KOPT-K1 (cell line): ENCODE measurements around the gene DNAJC16.
"Not testable (repeated sequence)": the region's sequence is repeated elsewhere in the genome, so short reads cannot be mapped to it uniquely, and the experiment has no call there.

ENCODE experiments used
- H3K27ac ChIP-seq: fragments of 200-600 bp; sonication (generic); 2 replicates; pipeline ENCODE4 v1.5.1; 2016; ENCODE audit warnings: antibody characterized with exemption, mild to moderate bottlenecking, low read depth, low read length; ENCODE audit not compliant: poor library complexity, severe bottlenecking
- H3K36me3 ChIP-seq: fragments of 200-600 bp; sonication (generic); 2 replicates; pipeline ENCODE4 v1.5.1; 2017; ENCODE audit warnings: antibody characterized with exemption, mild to moderate bottlenecking, low read length, moderate library complexity; ENCODE audit not compliant: insufficient read depth
- H3K9me3 ChIP-seq: fragments of 200-600 bp; sonication (generic); 2 replicates; pipeline ENCODE4 v1.5.1; 2017; ENCODE audit warnings: antibody characterized with exemption, low read length, mild to moderate bottlenecking; ENCODE audit not compliant: insufficient read depth, poor library complexity, severe bottlenecking

The DNAJC16 gene

DNA sequence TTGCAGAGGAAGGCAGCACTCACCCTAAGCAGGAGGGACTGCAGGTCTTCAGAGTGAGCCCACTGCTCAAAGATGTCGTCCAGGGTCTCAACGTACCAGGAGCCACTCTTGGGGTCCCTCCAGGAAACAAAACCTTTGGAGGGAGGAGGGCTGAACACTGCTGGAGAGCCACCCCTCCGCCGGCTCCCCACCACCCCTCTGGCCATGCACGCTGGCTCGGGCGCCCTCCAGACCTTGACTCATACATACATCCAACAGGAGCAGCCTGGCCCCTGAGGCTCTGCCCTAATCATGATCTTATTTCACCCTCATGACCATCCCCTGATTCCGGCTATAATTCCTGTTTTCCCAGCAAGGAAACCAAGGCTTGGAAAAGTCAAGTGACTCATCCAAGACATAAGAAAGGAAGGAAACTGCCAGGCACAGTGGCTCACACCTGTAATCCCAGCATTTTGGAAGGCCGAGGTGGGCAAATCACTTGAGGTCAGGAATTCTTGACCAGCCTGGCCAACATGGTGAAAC lies 32.7 kb upstream of the DNAJC16 start:
- no peaks in the 10 kb centered on the region for H3K9me3 ChIP-seq
- H3K27ac ChIP-seq = no peak overlapping the region
- no peaks in the 10 kb centered on the region for H3K36me3 ChIP-seq

GRCh38 chr1:15500184-15501178 lies 26.2 kb upstream of the DNAJC16 start:
- Histone ChIP-seq H3K27ac (no peak overlapping the region), H3K36me3 (no peaks in the 10 kb centered on the region), H3K9me3 (no peaks in the 10 kb centered on the region)

- H3K9me3 ChIP-seq = no peaks in the 10 kb centered on the region
- H3K27ac ChIP-seq = no peak overlapping the region
- no peaks in the 10 kb centered on the region for H3K36me3 ChIP-seq
Measured at GRCh38 chr1:15501208-15502032, 25.2 kb upstream of the DNAJC16 start.

- Histone ChIP-seq H3K27ac (no peak overlapping the region), H3K36me3 (no peaks in the 10 kb centered on the region)
Measured at GRCh38 chr1:15504436-15504835, 22.2 kb upstream of the DNAJC16 start.

GRCh38 chr1:15506831-15507230 lies 19.8 kb upstream of the DNAJC16 start:
- Histone ChIP-seq H3K27ac (no peak overlapping the region), H3K9me3 (no peaks in the 10 kb centered on the region), H3K36me3 (no peaks in the 10 kb centered on the region)

More at GRCh38 chr1:15504436-15504835, 22.2 kb upstream of the DNAJC16 start:
- no peaks in the 10 kb centered on the region for H3K9me3 ChIP-seq

GRCh38 chr1:15507278-15507677 lies 19.4 kb upstream of the DNAJC16 start:
- H3K27ac ChIP-seq = no peak overlapping the region
- H3K9me3 ChIP-seq = no peaks in the 10 kb centered on the region
- no peaks in the 10 kb centered on the region for H3K36me3 ChIP-seq

DNA sequence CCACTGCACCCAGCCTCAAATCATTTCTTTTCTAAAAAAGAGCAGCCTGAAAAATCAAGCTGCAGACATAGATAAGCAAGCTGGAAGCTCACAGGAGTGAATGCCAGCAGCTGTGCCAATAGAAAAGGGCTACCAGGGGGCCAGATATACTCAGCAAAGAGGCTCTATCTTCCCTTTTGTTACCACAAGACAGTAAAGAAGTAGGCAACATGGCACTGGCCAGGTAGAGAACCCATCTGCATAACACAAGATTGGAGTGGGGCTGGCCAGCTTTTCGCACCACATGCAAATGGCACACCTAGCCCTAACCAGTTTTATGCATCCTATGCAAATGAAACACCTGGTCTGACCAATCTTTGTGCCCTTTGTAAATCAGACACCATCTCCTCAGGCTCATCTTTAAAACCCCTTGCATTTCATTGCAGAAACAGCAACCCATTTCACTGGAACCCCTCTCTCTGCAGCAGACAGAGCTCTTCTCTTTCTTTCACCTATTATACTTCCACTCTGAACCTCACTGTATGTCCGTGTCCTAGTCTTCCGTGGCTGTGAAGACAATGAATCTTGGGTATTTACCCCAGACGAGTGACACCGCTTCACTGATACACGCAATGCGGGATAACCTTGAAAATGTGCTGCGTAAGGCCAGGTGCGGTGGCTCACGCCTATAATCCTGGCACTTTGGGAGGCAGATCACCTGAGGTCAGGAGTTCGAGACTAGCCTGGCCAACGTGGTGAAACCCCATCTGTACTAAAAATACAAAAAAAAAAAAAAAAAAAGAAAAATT lies 17.8 kb upstream of the DNAJC16 start:
- H3K27ac ChIP-seq = no peak overlapping the region
- no peaks in the 10 kb centered on the region for H3K36me3 ChIP-seq

GRCh38 chr1:15509586-15509985 lies 17.1 kb upstream of the DNAJC16 start:
- Histone ChIP-seq H3K9me3 (no peaks in the 10 kb centered on the region), H3K27ac (no peak overlapping the region), H3K36me3 (no peaks in the 10 kb centered on the region)

More for the DNA sequence above, 17.8 kb upstream of the DNAJC16 start:
- no peaks in the 10 kb centered on the region for H3K9me3 ChIP-seq

- no peaks in the 10 kb centered on the region for H3K36me3 ChIP-seq
- H3K27ac ChIP-seq = no peak overlapping the region
- H3K9me3 ChIP-seq = no peaks in the 10 kb centered on the region
Measured at GRCh38 chr1:15510611-15511405, 15.8 kb upstream of the DNAJC16 start.

DNA sequence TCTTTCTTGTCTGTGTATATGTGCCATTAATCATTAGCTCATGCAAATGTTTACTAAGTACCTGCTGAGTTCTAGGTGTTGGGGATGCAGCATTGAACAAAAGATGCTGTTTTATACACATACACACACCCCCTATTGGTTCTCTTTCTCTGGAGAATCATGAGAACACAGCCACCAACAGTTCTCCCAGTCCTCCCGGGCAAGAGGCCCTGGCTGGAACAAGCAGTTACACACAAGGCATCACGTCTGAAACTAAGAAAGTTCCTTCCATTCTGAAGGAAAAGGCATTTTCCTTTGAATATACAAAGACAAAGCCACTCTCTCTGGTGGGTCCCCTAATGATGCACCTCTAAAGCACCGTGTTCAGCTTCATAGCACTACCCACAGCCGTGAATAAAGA lies 13.5 kb upstream of the DNAJC16 start:
- H3K27ac ChIP-seq = no peak overlapping the region
- H3K9me3 ChIP-seq = no peaks in the 10 kb centered on the region
- no peaks in the 10 kb centered on the region for H3K36me3 ChIP-seq

DNA sequence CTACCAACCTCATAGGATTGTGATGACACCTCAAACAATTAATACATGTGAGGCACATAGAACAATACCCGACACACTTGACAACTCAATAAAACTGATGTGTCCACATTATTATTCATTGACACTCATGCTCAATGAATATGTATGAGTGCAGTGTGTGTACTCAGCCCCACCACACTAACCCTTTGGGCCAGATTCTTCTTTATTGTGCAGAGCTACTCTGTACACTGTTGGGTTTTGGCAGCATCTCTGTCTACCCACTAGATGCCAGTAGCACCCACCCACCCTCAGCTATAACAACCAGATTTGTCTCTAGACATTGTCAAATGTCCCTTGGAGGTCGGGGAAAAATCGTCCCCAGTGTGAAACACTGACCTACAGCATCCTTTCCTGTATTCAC lies 12.7 kb upstream of the DNAJC16 start:
- Histone ChIP-seq H3K36me3 (no peaks in the 10 kb centered on the region), H3K9me3 (no peaks in the 10 kb centered on the region), H3K27ac (no peak overlapping the region)

- H3K27ac ChIP-seq, H3K9me3 ChIP-seq, H3K36me3 ChIP-seq: not testable (repeated sequence)
Measured at GRCh38 chr1:15514557-15514956, 12.1 kb upstream of the DNAJC16 start.

DNA sequence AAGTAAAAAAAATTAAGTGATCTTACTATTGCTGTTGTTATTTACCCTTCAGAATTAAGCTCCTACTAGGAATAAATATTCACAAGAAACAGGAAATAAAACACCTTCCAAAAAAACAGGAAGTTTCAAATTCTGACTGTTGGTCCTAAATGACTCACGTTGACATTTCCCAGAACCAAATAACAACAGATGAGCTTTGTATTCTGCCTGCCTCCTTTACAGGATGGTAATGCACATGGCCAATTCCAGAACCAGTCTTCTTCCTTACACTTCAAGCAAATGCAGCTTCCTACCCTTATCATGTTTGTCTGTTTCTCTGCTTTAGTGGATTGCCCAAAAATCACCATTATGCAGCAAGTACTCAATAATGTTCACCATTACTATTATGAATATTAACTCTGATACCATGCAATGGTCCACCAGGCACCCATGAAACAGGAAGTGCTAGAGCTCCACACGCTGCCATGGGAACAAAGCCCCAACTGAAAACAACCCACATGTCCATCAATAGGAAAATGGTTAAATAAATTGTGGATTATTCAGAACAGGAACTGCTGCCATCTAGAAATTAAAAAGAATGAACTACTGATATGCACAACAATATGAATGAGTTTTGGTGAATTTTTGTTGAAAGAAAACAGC lies 11.5 kb upstream of the DNAJC16 start:
- no peaks in the 10 kb centered on the region for H3K36me3 ChIP-seq

More for the DNA sequence above, 11.5 kb upstream of the DNAJC16 start:
- no peaks in the 10 kb centered on the region for H3K9me3 ChIP-seq
- H3K27ac ChIP-seq = no peak overlapping the region
